Loucy (cell line): Measurements from ENCODE around the gene UBE2D1.

ENCODE experiments used
- H2AFZ ChIP-seq: fragments of 200-600 bp; sonication (generic); 2 replicates; pipeline ENCODE4 v1.6.0; 2016; ENCODE audit warnings: antibody characterized with exemption, mild to moderate bottlenecking, low read length, moderate library complexity
- H3F3A ChIP-seq: fragments of 200-600 bp; 2 replicates; pipeline ENCODE4 v1.6.0; 2016; ENCODE audit warnings: antibody characterized with exemption, low read depth, mild to moderate bottlenecking
- H3K27me3 ChIP-seq: fragments of 200-600 bp; sonication (generic); 2 replicates; pipeline ENCODE4 v1.6.1; 2014; ENCODE audit warnings: low read length, mild to moderate bottlenecking; ENCODE audit not compliant: insufficient read depth, poor library complexity, severe bottlenecking
- H3K36me3 ChIP-seq: fragments of 200-600 bp; sonication (generic); 2 replicates; pipeline ENCODE4 v1.6.1; 2016; ENCODE audit warnings: low read length; ENCODE audit not compliant: insufficient read depth
- H3K4me1 ChIP-seq: fragments of 200-600 bp; sonication (generic); 2 replicates; pipeline ENCODE4 v1.5.1; 2014; ENCODE audit warnings: low read length, mild to moderate bottlenecking; ENCODE audit not compliant: insufficient read depth, poor library complexity, severe bottlenecking
- H3K4me2 ChIP-seq: fragments of 200-600 bp; sonication (generic); 2 replicates; pipeline ENCODE4 v1.6.0; 2014; ENCODE audit warnings: antibody characterized with exemption, low read length, low read depth, mild to moderate bottlenecking; ENCODE audit not compliant: poor library complexity, severe bottlenecking
- H3K4me3 ChIP-seq: fragments of 200-600 bp; sonication (generic); 2 replicates; pipeline ENCODE4 v1.5.1; 2014; ENCODE audit warnings: low read length, mild to moderate bottlenecking, mixed read lengths; ENCODE audit not compliant: poor library complexity, severe bottlenecking
- H3K79me2 ChIP-seq: fragments of 200-600 bp; sonication (generic); 2 replicates; pipeline ENCODE4 v1.6.1; 2014; ENCODE audit warnings: low read length; ENCODE audit not compliant: insufficient read depth
- H3K9ac ChIP-seq: fragments of 200-600 bp; sonication (generic); 2 replicates; pipeline ENCODE4 v1.6.0; 2014; ENCODE audit warnings: mild to moderate bottlenecking, low read depth, low read length, moderate library complexity; ENCODE audit not compliant: poor library complexity, severe bottlenecking
- H3K9me2 ChIP-seq: fragments of 200-600 bp; sonication (generic); replicated peaks from 2 replicates; pipeline ENCODE4 v1.6.1; 2016; ENCODE audit warnings: low read depth, low read length, mixed read lengths
- H3K9me3 ChIP-seq: fragments of 200-600 bp; sonication (generic); 2 replicates; pipeline ENCODE4 v1.6.1; 2014; ENCODE audit warnings: mild to moderate bottlenecking, antibody characterized with exemption, low read length, low read depth; ENCODE audit not compliant: insufficient read depth
- H4K20me1 ChIP-seq: fragments of 200-600 bp; sonication (generic); 2 replicates; pipeline ENCODE4 v1.6.0; 2014; ENCODE audit warnings: antibody characterized with exemption, low read length, mild to moderate bottlenecking; ENCODE audit not compliant: insufficient read depth, poor library complexity, severe bottlenecking
- CTCF ChIP-seq: fragments of 200-600 bp; sonication (generic); conservative IDR thresholded peaks from 2 replicates; pipeline ENCODE4 v1.5.1; 2014; ENCODE audit warnings: mild to moderate bottlenecking, antibody characterized with exemption, low read length
- EZH2phosphoT487 ChIP-seq: fragments of 200-600 bp; IDR thresholded peaks from 2 replicates; pipeline ENCODE4 v1.6.1; 2018; ENCODE audit warnings: antibody characterized with exemption, mild to moderate bottlenecking, moderate library complexity, borderline replicate concordance

The UBE2D1 gene

GRCh38 chr10:58358314-58358933 is 23.6 kb downstream of the UBE2D1 start:
- H4K20me1 ChIP-seq: peaks cover 15% of the 10 kb centered on the region
- H3F3A ChIP-seq: no peaks in the 10 kb centered on the region
- no peaks in the 10 kb centered on the region; the same call in 1 of the 2 replicates for H3K79me2 ChIP-seq
- no peak overlapping the region for H2AFZ ChIP-seq
- no peaks in the 10 kb centered on the region for H3K9me2 ChIP-seq
- no peaks in the 10 kb centered on the region for H3K9me3 ChIP-seq
- H3K36me3 ChIP-seq: peaks cover 9% of the 10 kb centered on the region; the same call in 1 of the 2 replicates
- no peaks in the 10 kb centered on the region for H3K27me3 ChIP-seq
- TF ChIP-seq EZH2phosphoT487 (no peak), CTCF (no peak)
- H3K9ac ChIP-seq: no peak overlapping the region
- no peak overlapping the region for H3K4me3 ChIP-seq
- H3K4me1 ChIP-seq: peaks cover 6% of the 10 kb centered on the region
- H3K4me2 ChIP-seq: no peak overlapping the region

GRCh38 chr10:58358947-58359346 is 24.1 kb downstream of the UBE2D1 start:
- Histone ChIP-seq H3K4me1 (peaks cover 6% of the 10 kb centered on the region), H3K36me3 (peaks cover 11% of the 10 kb centered on the region; the same call in 1 of the 2 replicates), H3K9ac (no peak overlapping the region), H4K20me1 (peaks cover 15% of the 10 kb centered on the region), H2AFZ (no peak overlapping the region), H3K4me2 (no peak overlapping the region), H3F3A (no peaks in the 10 kb centered on the region), H3K27me3 (no peaks in the 10 kb centered on the region), H3K9me3 (no peaks in the 10 kb centered on the region), H3K79me2 (no peaks in the 10 kb centered on the region; the same call in 1 of the 2 replicates), H3K4me3 (no peak overlapping the region), H3K9me2 (no peaks in the 10 kb centered on the region)
- TF ChIP-seq CTCF: no peak
- TF ChIP-seq EZH2phosphoT487: no peak

GRCh38 chr10:58359541-58359940 is 24.7 kb downstream of the UBE2D1 start:
- peaks cover 12% of the 10 kb centered on the region; the same call in 1 of the 2 replicates for H3K36me3 ChIP-seq
- no peaks in the 10 kb centered on the region for H3F3A ChIP-seq
- no peak overlapping the region for H3K9ac ChIP-seq
- H3K79me2 ChIP-seq: no peaks in the 10 kb centered on the region; the same call in 1 of the 2 replicates
- H3K27me3 ChIP-seq: no peaks in the 10 kb centered on the region
- H3K9me2 ChIP-seq: no peaks in the 10 kb centered on the region
- no peak for TF ChIP-seq EZH2phosphoT487
- TF ChIP-seq CTCF: no peak
- no peak overlapping the region for H3K4me2 ChIP-seq
- H3K9me3 ChIP-seq: no peaks in the 10 kb centered on the region
- peaks cover 15% of the 10 kb centered on the region for H4K20me1 ChIP-seq
- H3K4me3 ChIP-seq: no peak overlapping the region
- peaks cover 6% of the 10 kb centered on the region for H3K4me1 ChIP-seq
- no peak overlapping the region for H2AFZ ChIP-seq
